DND-41 (cell line): ENCODE measurements around the gene OR2L2.

Source experiments
- EZH2 ChIP-seq: IDR thresholded peaks from 3 replicates; pipeline ENCODE4 v1.6.1; 2012; ENCODE audit warnings: borderline replicate concordance, low read depth, mild to moderate bottlenecking, moderate library complexity, low read length, inconsistent platforms; ENCODE audit not compliant: severe bottlenecking
- TF ChIP-seq, protein P1 (sequence below): IDR thresholded peaks from 2 replicates; pipeline ENCODE4 v1.5.1; 2012; ENCODE audit warnings: borderline replicate concordance, low read length, moderate library complexity, mild to moderate bottlenecking; ENCODE audit not compliant: poor library complexity, severe bottlenecking; ENCODE audit errors: extremely low read depth

DNA sequence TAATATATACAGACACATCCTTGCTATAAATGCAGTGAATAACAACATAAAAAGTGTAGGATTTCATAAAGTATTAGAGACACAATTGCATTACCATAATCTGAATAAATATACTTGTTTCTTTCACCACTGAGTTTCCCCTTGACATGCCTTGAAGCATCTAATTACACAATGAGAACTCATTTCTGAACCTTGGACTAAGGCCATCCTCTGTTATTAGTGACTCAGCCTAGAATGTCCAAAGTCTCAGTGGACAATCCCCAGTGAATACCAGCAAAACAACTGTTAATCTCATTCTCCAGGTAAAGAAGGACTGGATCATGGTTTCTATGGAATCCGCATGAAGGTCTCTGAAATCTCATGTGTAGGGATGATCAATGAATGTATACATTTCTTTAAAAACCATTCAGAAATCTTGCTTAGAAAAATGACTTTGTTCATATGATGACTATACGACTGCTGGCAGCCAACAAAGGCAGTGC lies 16.6 kb upstream of the OR2L2 start, which contains the start of gene OR2L5:
- TF ChIP-seq EZH2, result no peak
- TF ChIP-seq, protein P1, sequence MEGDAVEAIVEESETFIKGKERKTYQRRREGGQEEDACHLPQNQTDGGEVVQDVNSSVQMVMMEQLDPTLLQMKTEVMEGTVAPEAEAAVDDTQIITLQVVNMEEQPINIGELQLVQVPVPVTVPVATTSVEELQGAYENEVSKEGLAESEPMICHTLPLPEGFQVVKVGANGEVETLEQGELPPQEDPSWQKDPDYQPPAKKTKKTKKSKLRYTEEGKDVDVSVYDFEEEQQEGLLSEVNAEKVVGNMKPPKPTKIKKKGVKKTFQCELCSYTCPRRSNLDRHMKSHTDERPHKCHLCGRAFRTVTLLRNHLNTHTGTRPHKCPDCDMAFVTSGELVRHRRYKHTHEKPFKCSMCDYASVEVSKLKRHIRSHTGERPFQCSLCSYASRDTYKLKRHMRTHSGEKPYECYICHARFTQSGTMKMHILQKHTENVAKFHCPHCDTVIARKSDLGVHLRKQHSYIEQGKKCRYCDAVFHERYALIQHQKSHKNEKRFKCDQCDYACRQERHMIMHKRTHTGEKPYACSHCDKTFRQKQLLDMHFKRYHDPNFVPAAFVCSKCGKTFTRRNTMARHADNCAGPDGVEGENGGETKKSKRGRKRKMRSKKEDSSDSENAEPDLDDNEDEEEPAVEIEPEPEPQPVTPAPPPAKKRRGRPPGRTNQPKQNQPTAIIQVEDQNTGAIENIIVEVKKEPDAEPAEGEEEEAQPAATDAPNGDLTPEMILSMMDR, result no peak
